Upper lobe of left lung (tissue), 6 donors: ENCODE measurements around the gene PROSER2. TPM values are rescaled to one million over a fixed set of nuclear protein-coding genes. Genes with fewer than 3 reads are reported as not detected.
A peak's percentile ranks its signal among the peaks of the same experiment; 100 is the strongest.

Experiments
- ATAC-seq, 2 donors: fragments of 200-7000 bp; cut with Tn5 transposase; one replicate each; pipeline ENCODE4 v1.9.1; 2022; ENCODE audit warnings: mild to moderate bottlenecking in 2 of 2, moderate library complexity in 2 of 2; ENCODE audit not compliant: low FRiP score in 2 of 2
- DNase-seq, 2 donors: peaks; one replicate each; pipeline ENCODE4 v3.0.0-alpha.2; 2019 to 2020
- H3K27ac ChIP-seq, 4 donors: fragments of 200-600 bp; sonication (generic); one replicate each; pipeline ENCODE4 v1.5.1; 2016 to 2019
- H3K27me3 ChIP-seq, 4 donors: fragments of 200-600 bp; sonication (generic); one replicate each; pipeline ENCODE4 v1.5.1; 2017 to 2019
- H3K36me3 ChIP-seq, 4 donors: fragments of 200-600 bp; sonication (generic); one replicate each; pipeline ENCODE4 v1.5.1; 2016 to 2019
- H3K4me1 ChIP-seq, 4 donors: fragments of 200-600 bp; sonication (generic); one replicate each; pipeline ENCODE4 v1.5.1; 2018 to 2019
- H3K4me3 ChIP-seq, 4 donors: fragments of 200-600 bp; sonication (generic); one replicate each; pipeline ENCODE4 v1.5.1; 2017 to 2019; ENCODE audit warnings: mild to moderate bottlenecking in 2 of 4, moderate library complexity in 1 of 4
- H3K9me3 ChIP-seq, 4 donors: fragments of 200-600 bp; sonication (generic); one replicate each; pipeline ENCODE4 v1.5.1; 2018 to 2019
- CTCF ChIP-seq, 6 experiments: fragments of 450-650 bp in 4 of 6; fragments of 200-600 bp in 2 of 6; sonication (generic) in 2 of 6; IDR thresholded peaks; one replicate each; pipeline ENCODE4 v1.5.1; 2016 to 2019; ENCODE audit warnings: antibody characterized with exemption in 6 of 6
- EP300 ChIP-seq, 4 donors: sonication (generic); formaldehyde crosslinking; IDR thresholded peaks; one replicate each; pipeline ENCODE4 v1.5.1; 2017; ENCODE audit warnings: antibody characterized with exemption in 4 of 4, control low read depth in 2 of 4
- POLR2A ChIP-seq, 4 donors: fragments of 450-650 bp; IDR thresholded peaks; one replicate each; pipeline ENCODE4 v1.5.1; 2016 to 2017; ENCODE audit warnings: antibody characterized with exemption in 4 of 4, mild to moderate bottlenecking in 2 of 4
- POLR2AphosphoS5 ChIP-seq, 2 donors: sonication (generic); formaldehyde crosslinking; IDR thresholded peaks; one replicate each; pipeline ENCODE4 v1.5.1; 2017; ENCODE audit warnings: antibody characterized with exemption in 2 of 2
- WGBS, 2 donors: methylation state at CpG; one replicate each; pipeline ENCODE4 v1.1.5; 2017 to 2018; 5-methylcytosine and 5-hydroxymethylcytosine counted together
- total RNA-seq, 6 donors: library from RNA; depleted of rRNA in 4 of 6; stranded (reverse); fragments of >200 nt in 4 of 6; gene quantifications; one replicate each; pipeline versions ENCODE4 v1.1.0 to v1.2.1, GENCODE V29; 2016 to 2021
- donor health status: DM: no; HTN: no; CAD: no; lungs with moderate emphysema.
- donor health status: DM: no; HTN: yes; CAD: no; lungs with severe emphysema.

PROSER2 gene
- total RNA-seq, 6 donors from 2014 or later = 19.8 to 64.5 (median 24.7) TPM

- TF ChIP-seq POLR2A (IDR thresholded peaks at IDR 0.05) (no peak), CTCF (IDR thresholded peaks at IDR 0.05) (no peak), POLR2AphosphoS5 (IDR thresholded peaks at IDR 0.05) (no peak), EP300 (IDR thresholded peaks at IDR 0.05) (no peak)
- no peak for ATAC-seq
- no peaks in the 10 kb centered on the region for H3K36me3 ChIP-seq
Observed at GRCh38 chr10:11841375-11841774, 18.2 kb downstream of the PROSER2 start.

GRCh38 chr10:11842411-11842810 is 19.3 kb downstream of the PROSER2 start:
- TF ChIP-seq POLR2A (IDR thresholded peaks at IDR 0.05) = no peak
- TF ChIP-seq POLR2AphosphoS5 (IDR thresholded peaks at IDR 0.05) = no peak
- Histone ChIP-seq H3K9me3 (no peaks in the 10 kb centered on the region), H3K36me3 (no peaks in the 10 kb centered on the region), H3K4me1 (peaks cover 0 to 5% (median 2%) of the 10 kb centered on the region in 4 donors), H3K4me3 (no peak overlapping the region), H3K27ac (no peak overlapping the region), H3K27me3 (no peaks in the 10 kb centered on the region)
- no peak for DNase-seq
- ATAC-seq = no peak
- 78 to 85% methylated on average over 3 of the region's 3 CpGs for WGBS, 2 donors

More at GRCh38 chr10:11841375-11841774, 18.2 kb downstream of the PROSER2 start:
- Histone ChIP-seq H3K27ac (no peak overlapping the region), H3K27me3 (no peaks in the 10 kb centered on the region), H3K4me3 (no peak overlapping the region), H3K9me3 (no peaks in the 10 kb centered on the region), H3K4me1 (peaks cover 0 to 9% (median 5%) of the 10 kb centered on the region in 4 donors)
- WGBS, 2 donors = 74 to 86% methylated on average over 3 of the region's 3 CpGs
- DNase-seq = no peak

- DNase-seq (no peak), ATAC-seq (no peak)
- no peaks in the 10 kb centered on the region for H3K36me3 ChIP-seq
- H3K27ac ChIP-seq = no peak overlapping the region
- 73 to 88% methylated on average over 7 of the region's 7 CpGs for WGBS, 2 donors
- no peaks in the 10 kb centered on the region for H3K9me3 ChIP-seq
- H3K4me1 ChIP-seq = peaks cover 0 to 11% (median 0%) of the 10 kb centered on the region in 4 donors
- no peaks in the 10 kb centered on the region for H3K27me3 ChIP-seq
- TF ChIP-seq CTCF (IDR thresholded peaks at IDR 0.05) = no peak
- no peak for TF ChIP-seq POLR2AphosphoS5 (IDR thresholded peaks at IDR 0.05)
- TF ChIP-seq EP300 (IDR thresholded peaks at IDR 0.05) = no peak
- TF ChIP-seq POLR2A (IDR thresholded peaks at IDR 0.05) = no peak
- no peak overlapping the region for H3K4me3 ChIP-seq
Observed at GRCh38 chr10:11845113-11845512, 22.0 kb downstream of the PROSER2 start.

- no peak for TF ChIP-seq POLR2A (IDR thresholded peaks at IDR 0.05)
- no peak for TF ChIP-seq EP300 (IDR thresholded peaks at IDR 0.05)
- TF ChIP-seq POLR2AphosphoS5 (IDR thresholded peaks at IDR 0.05) = no peak
- H3K27ac ChIP-seq = no peak overlapping the region
- DNase-seq = no peak
Observed at GRCh38 chr10:11846542-11846941, 23.4 kb downstream of the PROSER2 start.

GRCh38 chr10:11849277-11849676 is 26.1 kb downstream of the PROSER2 start:
- Histone ChIP-seq H3K27ac (no peak overlapping the region), H3K4me3 (no peak overlapping the region), H3K27me3 (no peaks in the 10 kb centered on the region), H3K36me3 (peaks cover 0 to 23% (median 10%) of the 10 kb centered on the region in 4 donors), H3K4me1 (peaks cover 0 to 11% (median 0%) of the 10 kb centered on the region in 4 donors), H3K9me3 (no peaks in the 10 kb centered on the region)
- ATAC-seq (no peak), DNase-seq (no peak)
- WGBS, 2 donors = 100% methylated on average over 1 of the region's 1 CpG
- TF ChIP-seq POLR2A (IDR thresholded peaks at IDR 0.05) (no peak), EP300 (IDR thresholded peaks at IDR 0.05) (no peak), POLR2AphosphoS5 (IDR thresholded peaks at IDR 0.05) (no peak), CTCF (IDR thresholded peaks at IDR 0.05) (no peak)

More at GRCh38 chr10:11846542-11846941, 23.4 kb downstream of the PROSER2 start:
- Histone ChIP-seq H3K36me3 (no peaks in the 10 kb centered on the region), H3K27me3 (no peaks in the 10 kb centered on the region), H3K4me1 (peaks cover 0 to 11% (median 0%) of the 10 kb centered on the region in 4 donors), H3K4me3 (no peak overlapping the region), H3K9me3 (no peaks in the 10 kb centered on the region)
- WGBS, 2 donors = 64 to 73% methylated on average over 8 of the region's 8 CpGs
- ATAC-seq = no peak

GRCh38 chr10:11849911-11850310 is 26.8 kb downstream of the PROSER2 start:
- ATAC-seq = peak; percentile 9 to 78
- Histone ChIP-seq H3K9me3 (no peaks in the 10 kb centered on the region), H3K36me3 (peaks cover 0 to 29% (median 10%) of the 10 kb centered on the region in 4 donors), H3K4me1 (peaks cover 0 to 11% (median 0%) of the 10 kb centered on the region in 4 donors), H3K27ac (no peak overlapping the region), H3K27me3 (no peaks in the 10 kb centered on the region), H3K4me3 (no peak overlapping the region)
- TF ChIP-seq EP300 (IDR thresholded peaks at IDR 0.05) = peak in 1 of 4 donors; percentile 24
- no peak for TF ChIP-seq POLR2A (IDR thresholded peaks at IDR 0.05)
- WGBS, 2 donors = 61 to 74% methylated on average over 8 of the region's 8 CpGs
- peak in 1 of 2 donors; percentile 51 for DNase-seq
